ENCODE data around the gene DUSP12. TPM values are rescaled to one million over a fixed set of nuclear protein-coding genes. Genes with fewer than 3 reads are reported as not detected.
A peak's percentile ranks its signal among the peaks of the same experiment; 100 is the strongest.

Gene DUSP12
- total and polyA plus RNA-seq, 9 of the 15 experiments (the other 6 are each of a cell fraction or from before 2014, with no cell fraction given) = 10.4 to 81.4 (median 43.6) TPM

- TF ChIP-seq, protein P1, sequence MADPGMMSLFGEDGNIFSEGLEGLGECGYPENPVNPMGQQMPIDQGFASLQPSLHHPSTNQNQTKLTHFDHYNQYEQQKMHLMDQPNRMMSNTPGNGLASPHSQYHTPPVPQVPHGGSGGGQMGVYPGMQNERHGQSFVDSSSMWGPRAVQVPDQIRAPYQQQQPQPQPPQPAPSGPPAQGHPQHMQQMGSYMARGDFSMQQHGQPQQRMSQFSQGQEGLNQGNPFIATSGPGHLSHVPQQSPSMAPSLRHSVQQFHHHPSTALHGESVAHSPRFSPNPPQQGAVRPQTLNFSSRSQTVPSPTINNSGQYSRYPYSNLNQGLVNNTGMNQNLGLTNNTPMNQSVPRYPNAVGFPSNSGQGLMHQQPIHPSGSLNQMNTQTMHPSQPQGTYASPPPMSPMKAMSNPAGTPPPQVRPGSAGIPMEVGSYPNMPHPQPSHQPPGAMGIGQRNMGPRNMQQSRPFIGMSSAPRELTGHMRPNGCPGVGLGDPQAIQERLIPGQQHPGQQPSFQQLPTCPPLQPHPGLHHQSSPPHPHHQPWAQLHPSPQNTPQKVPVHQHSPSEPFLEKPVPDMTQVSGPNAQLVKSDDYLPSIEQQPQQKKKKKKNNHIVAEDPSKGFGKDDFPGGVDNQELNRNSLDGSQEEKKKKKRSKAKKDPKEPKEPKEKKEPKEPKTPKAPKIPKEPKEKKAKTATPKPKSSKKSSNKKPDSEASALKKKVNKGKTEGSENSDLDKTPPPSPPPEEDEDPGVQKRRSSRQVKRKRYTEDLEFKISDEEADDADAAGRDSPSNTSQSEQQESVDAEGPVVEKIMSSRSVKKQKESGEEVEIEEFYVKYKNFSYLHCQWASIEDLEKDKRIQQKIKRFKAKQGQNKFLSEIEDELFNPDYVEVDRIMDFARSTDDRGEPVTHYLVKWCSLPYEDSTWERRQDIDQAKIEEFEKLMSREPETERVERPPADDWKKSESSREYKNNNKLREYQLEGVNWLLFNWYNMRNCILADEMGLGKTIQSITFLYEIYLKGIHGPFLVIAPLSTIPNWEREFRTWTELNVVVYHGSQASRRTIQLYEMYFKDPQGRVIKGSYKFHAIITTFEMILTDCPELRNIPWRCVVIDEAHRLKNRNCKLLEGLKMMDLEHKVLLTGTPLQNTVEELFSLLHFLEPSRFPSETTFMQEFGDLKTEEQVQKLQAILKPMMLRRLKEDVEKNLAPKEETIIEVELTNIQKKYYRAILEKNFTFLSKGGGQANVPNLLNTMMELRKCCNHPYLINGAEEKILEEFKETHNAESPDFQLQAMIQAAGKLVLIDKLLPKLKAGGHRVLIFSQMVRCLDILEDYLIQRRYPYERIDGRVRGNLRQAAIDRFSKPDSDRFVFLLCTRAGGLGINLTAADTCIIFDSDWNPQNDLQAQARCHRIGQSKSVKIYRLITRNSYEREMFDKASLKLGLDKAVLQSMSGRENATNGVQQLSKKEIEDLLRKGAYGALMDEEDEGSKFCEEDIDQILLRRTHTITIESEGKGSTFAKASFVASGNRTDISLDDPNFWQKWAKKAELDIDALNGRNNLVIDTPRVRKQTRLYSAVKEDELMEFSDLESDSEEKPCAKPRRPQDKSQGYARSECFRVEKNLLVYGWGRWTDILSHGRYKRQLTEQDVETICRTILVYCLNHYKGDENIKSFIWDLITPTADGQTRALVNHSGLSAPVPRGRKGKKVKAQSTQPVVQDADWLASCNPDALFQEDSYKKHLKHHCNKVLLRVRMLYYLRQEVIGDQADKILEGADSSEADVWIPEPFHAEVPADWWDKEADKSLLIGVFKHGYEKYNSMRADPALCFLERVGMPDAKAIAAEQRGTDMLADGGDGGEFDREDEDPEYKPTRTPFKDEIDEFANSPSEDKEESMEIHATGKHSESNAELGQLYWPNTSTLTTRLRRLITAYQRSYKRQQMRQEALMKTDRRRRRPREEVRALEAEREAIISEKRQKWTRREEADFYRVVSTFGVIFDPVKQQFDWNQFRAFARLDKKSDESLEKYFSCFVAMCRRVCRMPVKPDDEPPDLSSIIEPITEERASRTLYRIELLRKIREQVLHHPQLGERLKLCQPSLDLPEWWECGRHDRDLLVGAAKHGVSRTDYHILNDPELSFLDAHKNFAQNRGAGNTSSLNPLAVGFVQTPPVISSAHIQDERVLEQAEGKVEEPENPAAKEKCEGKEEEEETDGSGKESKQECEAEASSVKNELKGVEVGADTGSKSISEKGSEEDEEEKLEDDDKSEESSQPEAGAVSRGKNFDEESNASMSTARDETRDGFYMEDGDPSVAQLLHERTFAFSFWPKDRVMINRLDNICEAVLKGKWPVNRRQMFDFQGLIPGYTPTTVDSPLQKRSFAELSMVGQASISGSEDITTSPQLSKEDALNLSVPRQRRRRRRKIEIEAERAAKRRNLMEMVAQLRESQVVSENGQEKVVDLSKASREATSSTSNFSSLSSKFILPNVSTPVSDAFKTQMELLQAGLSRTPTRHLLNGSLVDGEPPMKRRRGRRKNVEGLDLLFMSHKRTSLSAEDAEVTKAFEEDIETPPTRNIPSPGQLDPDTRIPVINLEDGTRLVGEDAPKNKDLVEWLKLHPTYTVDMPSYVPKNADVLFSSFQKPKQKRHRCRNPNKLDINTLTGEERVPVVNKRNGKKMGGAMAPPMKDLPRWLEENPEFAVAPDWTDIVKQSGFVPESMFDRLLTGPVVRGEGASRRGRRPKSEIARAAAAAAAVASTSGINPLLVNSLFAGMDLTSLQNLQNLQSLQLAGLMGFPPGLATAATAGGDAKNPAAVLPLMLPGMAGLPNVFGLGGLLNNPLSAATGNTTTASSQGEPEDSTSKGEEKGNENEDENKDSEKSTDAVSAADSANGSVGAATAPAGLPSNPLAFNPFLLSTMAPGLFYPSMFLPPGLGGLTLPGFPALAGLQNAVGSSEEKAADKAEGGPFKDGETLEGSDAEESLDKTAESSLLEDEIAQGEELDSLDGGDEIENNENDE (IDR thresholded peaks at IDR 0.05; ENCODE audit: low read depth, low read length) = no peak
- TF ChIP-seq TAL1 (IDR thresholded peaks at IDR 0.05) (no peak), CBX3 (IDR thresholded peaks at IDR 0.05; ENCODE audit: borderline replicate concordance in 1 of 2, low read length in 2 of 2) (peak in 1 of 2 experiments; percentile 47; a peak in 1 of 3 replicates), DNMT1 (IDR thresholded peaks at IDR 0.05) (no peak), TFAP4 (CRISPR knock-in tag; IDR thresholded peaks at IDR 0.05; ENCODE audit: borderline replicate concordance) (peak; percentile 98), ZNF766 (CRISPR knock-in tag; conservative IDR thresholded peaks at IDR 0.05) (no peak; the same call in 1 of the 2 replicates), RERE (CRISPR knock-in tag; IDR thresholded peaks at IDR 0.05; ENCODE audit: borderline replicate concordance) (no peak), ZNF551 (CRISPR knock-in tag; IDR thresholded peaks at IDR 0.05) (no peak)
Measured at GRCh38 chr1:161749509-161750407, at the start of gene DUSP12 (continued).
